K562 (cell line): ENCODE results near the gene ERVW-1. TPM values are rescaled to one million over a fixed set of nuclear protein-coding genes. Genes with fewer than 3 reads are reported as not detected.
"Not testable (repeated sequence)": the region's sequence is repeated elsewhere in the genome, so short reads cannot be mapped to it uniquely, and the experiment has no call there.

Experiments used
- ADNP ChIP-seq: fragments of 200-800 bp; sonication (Bioruptor generic); IDR thresholded peaks from 2 replicates; pipeline ENCODE4 v1.6.1; 2016; ENCODE audit warnings: missing genetic modification characterization, missing compliant biosample characterization
- BCOR ChIP-seq: fragments of 450-650 bp; IDR thresholded peaks from 2 replicates; pipeline ENCODE4 v1.6.1; 2016
- CBFA2T3 ChIP-seq: fragments of 450-650 bp; IDR thresholded peaks from 2 replicates; pipeline ENCODE4 v1.6.1; 2017
- CBX1 ChIP-seq: sonication (generic); IDR thresholded peaks from 2 replicates; pipeline ENCODE4 v1.6.1; 2016; ENCODE audit warnings: antibody characterized with exemption, low read depth, mild to moderate bottlenecking
- CC2D1A ChIP-seq: fragments of 450-650 bp; IDR thresholded peaks from 2 replicates; pipeline ENCODE4 v1.6.1; 2017; ENCODE audit warnings: mild to moderate bottlenecking
- CTBP1 ChIP-seq: fragments of 450-650 bp; IDR thresholded peaks from 2 replicates; pipeline ENCODE4 v1.6.1; 2016; ENCODE audit warnings: borderline replicate concordance
- DPF2 ChIP-seq: fragments of 450-650 bp; IDR thresholded peaks from 2 replicates; pipeline ENCODE4 v1.6.1; 2016
- EHMT2 ChIP-seq: fragments of 450-650 bp; IDR thresholded peaks from 2 replicates; pipeline ENCODE4 v1.6.1; 2018; ENCODE audit warnings: antibody characterized with exemption
- ELF4 ChIP-seq: fragments of 450-650 bp; formaldehyde crosslinking; IDR thresholded peaks from 2 replicates; pipeline ENCODE4 v1.4.0; 2022; ENCODE audit warnings: missing genetic modification characterization
- HDAC1 ChIP-seq, 2 experiments: fragments of 450-650 bp; IDR thresholded peaks; 2 replicates each; pipeline ENCODE4 v1.6.1; 2016 to 2017; ENCODE audit warnings: inconsistent platforms in 1 of 2, mild to moderate bottlenecking in 1 of 2, moderate library complexity in 1 of 2
- LEF1 ChIP-seq: fragments of 450-650 bp; IDR thresholded peaks from 2 replicates; pipeline ENCODE4 v1.6.1; 2016; ENCODE audit warnings: mild to moderate bottlenecking
- MTA3 ChIP-seq: fragments of 450-650 bp; formaldehyde crosslinking; IDR thresholded peaks from 2 replicates; pipeline ENCODE4 v1.6.1; 2017; ENCODE audit warnings: mild to moderate bottlenecking, borderline replicate concordance
- NR2C1 ChIP-seq, 2 experiments: fragments of 450-650 bp; IDR thresholded peaks; 2 replicates each; pipeline ENCODE4 v1.6.1; 2017; ENCODE audit warnings: mild to moderate bottlenecking in 2 of 2, antibody characterized with exemption in 1 of 2, inconsistent platforms in 1 of 2, missing compliant biosample characterization in 1 of 2, missing genetic modification characterization in 1 of 2
- NR2C2 ChIP-seq, 2 experiments: fragments of 200-800 bp in 1 of 2; sonication (Bioruptor generic) in 1 of 2; sonication (generic) in 1 of 2; formaldehyde crosslinking in 1 of 2; IDR thresholded peaks; 2 replicates each; pipeline versions ENCODE4 v1.6.1 to v1.8.0; 2016 to 2022; ENCODE audit warnings: mild to moderate bottlenecking in 1 of 2, missing compliant biosample characterization in 1 of 2, missing genetic modification characterization in 1 of 2, missing genetic modification reagents in 1 of 2
- SMARCE1 ChIP-seq: fragments of 450-650 bp; IDR thresholded peaks from 2 replicates; pipeline ENCODE4 v1.7.1; 2016; ENCODE audit warnings: mild to moderate bottlenecking
- TRIM28 ChIP-seq: fragments of 450-650 bp; IDR thresholded peaks from 2 replicates; pipeline ENCODE4 v1.6.1; 2017
- ZEB2 ChIP-seq: fragments of 450-650 bp; IDR thresholded peaks from 2 replicates; pipeline ENCODE4 v1.6.1; 2016
- ZNF280A ChIP-seq: fragments of 450-650 bp; IDR thresholded peaks from 2 replicates; pipeline ENCODE4 v1.6.1; 2018; ENCODE audit warnings: mild to moderate bottlenecking, low read depth; ENCODE audit not compliant: partially characterized antibody
- ZNF445 ChIP-seq: fragments of 250-450 bp; sonication (Bioruptor Pico); IDR thresholded peaks from 2 replicates; pipeline ENCODE4 v1.4.0; 2020; ENCODE audit warnings: low read depth, mild to moderate bottlenecking, moderate library complexity
- polyA plus RNA-seq, 8 experiments: library from polyadenylated mRNA; depleted of rRNA in 4 of 8; stranded (reverse) in 5 of 8; unstranded in 3 of 8; fragments of >200 nt; fragmentation: Nextera tagmentation in 2 of 8; fragmentation: Illumina TruSeq in 1 of 8; extraction: Ambion mirVana in 2 of 8; extraction: Trizol in 1 of 8; gene quantifications; 2 replicates each; pipeline versions ENCODE4 v1.2.1 to v1.2.3, GENCODE V29; 2011 to 2014; ENCODE audit warnings: inconsistent platforms in 1 of 8, missing spikeins in 1 of 8
- total RNA-seq, 7 experiments: library from RNA; depleted of rRNA in 6 of 7; stranded (reverse); fragments of >200 nt in 6 of 7; fragmentation: Illumina TruSeq in 2 of 7; extraction: Trizol in 2 of 7; gene quantifications; 2 replicates each; pipeline versions ENCODE4 v1.2.1 to v1.2.3, GENCODE V29; 2011 to 2021; ENCODE audit warnings: low replicate concordance in 1 of 7
- TF ChIP-seq, protein P1 (sequence below): fragments of 450-650 bp; formaldehyde crosslinking; IDR thresholded peaks from 2 replicates; pipeline ENCODE4 v1.4.0; 2020; ENCODE audit warnings: mild to moderate bottlenecking, mixed read lengths
- TF ChIP-seq, protein P2 (sequence below): fragments of 250-450 bp; sonication (Bioruptor Pico); IDR thresholded peaks from 2 replicates; pipeline ENCODE4 v1.8.0; 2022; ENCODE audit warnings: moderate library complexity, mild to moderate bottlenecking, inconsistent platforms

The ERVW-1 gene
- total and polyA plus RNA-seq, 9 of the 15 experiments (the other 6 are each of a cell fraction or from before 2014, with no cell fraction given): not detected

DNA sequence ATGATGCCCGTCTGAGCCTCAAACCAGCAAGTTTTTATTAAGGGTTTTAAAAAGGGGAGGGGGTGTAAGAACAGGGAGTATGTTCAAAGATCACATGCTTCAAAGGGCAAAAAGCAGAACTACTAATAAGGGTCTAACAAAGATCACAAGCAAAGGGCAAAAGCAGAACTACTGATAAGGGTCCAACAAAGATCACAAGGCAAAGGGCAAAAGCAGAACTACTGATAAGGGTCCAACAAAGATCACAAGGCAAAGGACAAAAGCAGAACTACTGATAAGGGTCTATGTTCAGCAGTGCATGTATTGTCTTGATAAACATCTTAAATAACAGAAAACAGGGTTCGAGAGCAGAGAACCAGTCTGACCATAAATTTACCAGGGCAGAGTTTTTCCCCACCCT lies 35.0 kb downstream of the ERVW-1 start (continued):
- peak; percentile 49; the same call in 1 of the 2 replicates for TF ChIP-seq EHMT2
- TF ChIP-seq NR2C1 (IDR thresholded peaks at IDR 0.05): peak; percentile 42; the same call in 1 of the 2 replicates
- TF ChIP-seq NR2C1 (tag; IDR thresholded peaks at IDR 0.05): peak; percentile 49; the same call in 1 of the 2 replicates
- TF ChIP-seq TRIM28: peak; percentile 84; the same call in 1 of the 2 replicates
- TF ChIP-seq ZNF280A: peak; percentile 66
- TF ChIP-seq ADNP (tag): peak; percentile 50; the same call in 1 of the 2 replicates
- TF ChIP-seq, protein P1, sequence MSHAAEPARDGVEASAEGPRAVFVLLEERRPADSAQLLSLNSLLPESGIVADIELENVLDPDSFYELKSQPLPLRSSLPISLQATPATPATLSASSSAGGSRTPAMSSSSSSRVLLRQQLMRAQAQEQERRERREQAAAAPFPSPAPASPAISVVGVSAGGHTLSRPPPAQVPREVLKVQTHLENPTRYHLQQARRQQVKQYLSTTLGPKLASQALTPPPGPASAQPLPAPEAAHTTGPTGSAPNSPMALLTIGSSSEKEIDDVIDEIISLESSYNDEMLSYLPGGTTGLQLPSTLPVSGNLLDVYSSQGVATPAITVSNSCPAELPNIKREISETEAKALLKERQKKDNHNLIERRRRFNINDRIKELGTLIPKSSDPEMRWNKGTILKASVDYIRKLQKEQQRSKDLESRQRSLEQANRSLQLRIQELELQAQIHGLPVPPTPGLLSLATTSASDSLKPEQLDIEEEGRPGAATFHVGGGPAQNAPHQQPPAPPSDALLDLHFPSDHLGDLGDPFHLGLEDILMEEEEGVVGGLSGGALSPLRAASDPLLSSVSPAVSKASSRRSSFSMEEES (CRISPR knock-in tag): peak; percentile 52
- peak; percentile 72; the same call in 1 of the 2 replicates for TF ChIP-seq CC2D1A
- TF ChIP-seq CBX1: peak; percentile 51; the same call in 1 of the 2 replicates
- TF ChIP-seq BCOR: peak; percentile 62; the same call in 1 of the 2 replicates
- TF ChIP-seq ELF4 (CRISPR knock-in tag): peak; percentile 40; the same call in 1 of the 2 replicates
- peak; percentile 51; the same call in 1 of the 2 replicates for TF ChIP-seq CTBP1
- TF ChIP-seq, protein P2, sequence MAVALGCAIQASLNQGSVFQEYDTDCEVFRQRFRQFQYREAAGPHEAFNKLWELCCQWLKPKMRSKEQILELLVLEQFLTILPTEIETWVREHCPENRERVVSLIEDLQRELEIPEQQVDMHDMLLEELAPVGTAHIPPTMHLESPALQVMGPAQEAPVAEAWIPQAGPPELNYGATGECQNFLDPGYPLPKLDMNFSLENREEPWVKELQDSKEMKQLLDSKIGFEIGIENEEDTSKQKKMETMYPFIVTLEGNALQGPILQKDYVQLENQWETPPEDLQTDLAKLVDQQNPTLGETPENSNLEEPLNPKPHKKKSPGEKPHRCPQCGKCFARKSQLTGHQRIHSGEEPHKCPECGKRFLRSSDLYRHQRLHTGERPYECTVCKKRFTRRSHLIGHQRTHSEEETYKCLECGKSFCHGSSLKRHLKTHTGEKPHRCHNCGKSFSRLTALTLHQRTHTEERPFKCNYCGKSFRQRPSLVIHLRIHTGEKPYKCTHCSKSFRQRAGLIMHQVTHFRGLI: 0 out of 2 replicates have a peak, but pooled peaks have one; percentile 6
- peak; percentile 96; the same call in 1 of the 2 replicates for TF ChIP-seq SMARCE1
- TF ChIP-seq LEF1: peak; percentile 34; the same call in 1 of the 2 replicates
- TF ChIP-seq HDAC1 (IDR thresholded peaks at IDR 0.05): 0 out of 4 replicates have a peak, but pooled peaks of 1 of the 2 experiments have one; percentile 40
- not testable (repeated sequence) for TF ChIP-seq NR2C2 (CRISPR knock-in tag; IDR thresholded peaks at IDR 0.05)
- TF ChIP-seq NR2C2 (tag; IDR thresholded peaks at IDR 0.05): peak; percentile 28; the same call in 1 of the 2 replicates
- peak; percentile 42; the same call in 1 of the 2 replicates for TF ChIP-seq MTA3
- peak; percentile 66; the same call in 1 of the 2 replicates for TF ChIP-seq ZEB2
- peak; percentile 30; the same call in 1 of the 2 replicates for TF ChIP-seq CBFA2T3
- TF ChIP-seq ZNF445 (CRISPR knock-in tag): peak; percentile 96
- peak; percentile 30; the same call in 1 of the 2 replicates for TF ChIP-seq DPF2
